OCI-LY1 (cell line): ENCODE results near the gene HDAC2.

Experiments
- H2AFZ ChIP-seq: fragments of 200-600 bp; sonication (generic), shearing (Covaris generic); 2 replicates; pipeline ENCODE4 v1.6.0; 2014; ENCODE audit warnings: antibody characterized with exemption, mild to moderate bottlenecking, low read length
- H3F3A ChIP-seq: fragments of 200-600 bp; sonication (generic), shearing (Covaris generic); 2 replicates; pipeline ENCODE4 v1.6.0; 2014; ENCODE audit warnings: mild to moderate bottlenecking, antibody characterized with exemption, low read length, moderate library complexity; ENCODE audit not compliant: insufficient read depth
- H3K27ac ChIP-seq: fragments of 200-600 bp; sonication (generic); 2 replicates; pipeline ENCODE4 v1.5.1; 2014; ENCODE audit warnings: low read length, mixed run types, mild to moderate bottlenecking, low read depth; ENCODE audit not compliant: poor library complexity, severe bottlenecking
- H3K27me3 ChIP-seq: fragments of 200-600 bp; sonication (generic); 2 replicates; pipeline ENCODE4 v1.6.0; 2014; ENCODE audit warnings: antibody characterized with exemption, mild to moderate bottlenecking, low read length, moderate library complexity; ENCODE audit not compliant: insufficient read depth
- H3K36me3 ChIP-seq: fragments of 200-600 bp; sonication (generic); 2 replicates; pipeline ENCODE4 v1.6.1; 2014; ENCODE audit warnings: mild to moderate bottlenecking, antibody characterized with exemption, low read length, moderate library complexity, mixed read lengths; ENCODE audit not compliant: insufficient read depth
- H3K4me1 ChIP-seq: fragments of 200-600 bp; sonication (generic); 2 replicates; pipeline ENCODE4 v1.5.1; 2014; ENCODE audit warnings: mild to moderate bottlenecking, low read length, moderate library complexity; ENCODE audit not compliant: insufficient read depth, severe bottlenecking
- H3K4me2 ChIP-seq: fragments of 200-600 bp; sonication (generic), shearing (Covaris generic); 2 replicates; pipeline ENCODE4 v1.6.1; 2014; ENCODE audit warnings: low read length
- H3K4me3 ChIP-seq: fragments of 200-600 bp; sonication (generic); 2 replicates; pipeline ENCODE4 v1.5.1; 2014; ENCODE audit warnings: low read length, low read depth, mild to moderate bottlenecking, mixed read lengths; ENCODE audit not compliant: poor library complexity, severe bottlenecking
- H3K79me2 ChIP-seq: fragments of 200-600 bp; shearing (Covaris generic); 2 replicates; pipeline ENCODE4 v1.6.1; 2016; ENCODE audit warnings: mixed run types, low read length, mixed read lengths; ENCODE audit not compliant: insufficient read depth
- H3K9ac ChIP-seq: fragments of 200-600 bp; sonication (generic), shearing (Covaris generic); 2 replicates; pipeline ENCODE4 v1.6.1; 2014; ENCODE audit warnings: mild to moderate bottlenecking, low read length, mixed read lengths
- H3K9me2 ChIP-seq: fragments of 200-600 bp; sonication (generic), shearing (Covaris generic); 2 replicates; pipeline ENCODE4 v1.6.1; 2014; ENCODE audit warnings: low read depth, mild to moderate bottlenecking, low read length, mixed read lengths
- H3K9me3 ChIP-seq: fragments of 200-600 bp; shearing (Covaris generic); 2 replicates; pipeline ENCODE4 v1.6.1; 2014; ENCODE audit warnings: low read length, mixed read lengths
- H4K20me1 ChIP-seq: fragments of 200-600 bp; sonication (generic), shearing (Covaris generic); 2 replicates; pipeline ENCODE4 v1.6.0; 2016; ENCODE audit warnings: mild to moderate bottlenecking, low read length; ENCODE audit not compliant: insufficient read depth
- CTCF ChIP-seq: fragments of 200-600 bp; sonication (generic), shearing (Covaris generic); IDR thresholded peaks from 2 replicates; pipeline ENCODE4 v1.5.1; 2017; ENCODE audit warnings: mild to moderate bottlenecking, antibody characterized with exemption, low read length, moderate library complexity, mixed read lengths
- EZH2 ChIP-seq: fragments of 200-600 bp; sonication (generic), shearing (Covaris generic); IDR thresholded peaks from 2 replicates; pipeline ENCODE4 v1.8.0; 2017; ENCODE audit warnings: borderline replicate concordance, mixed run types, mild to moderate bottlenecking, antibody characterized with exemption, low read length, moderate library complexity, mixed read lengths

Gene HDAC2

DNA sequence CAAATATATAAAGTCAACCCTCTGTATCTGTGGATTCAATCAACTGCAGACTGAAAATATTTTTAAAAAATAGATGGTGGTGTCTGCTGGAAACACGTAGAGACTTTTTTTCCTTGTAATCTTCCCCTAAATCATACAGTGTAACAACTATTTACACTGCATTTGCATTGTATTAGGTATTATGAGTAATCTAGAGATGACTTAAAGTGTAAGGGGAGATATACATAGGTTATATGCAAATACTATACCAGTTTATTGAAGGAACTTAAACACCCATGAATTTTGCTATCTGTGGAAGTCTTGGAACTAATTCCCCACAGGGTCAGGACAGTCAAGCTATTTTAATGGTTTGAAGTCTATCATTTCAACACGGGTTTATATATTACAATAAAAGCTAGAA lies 10.2 kb downstream of the HDAC2 start:
- H3K9me3 ChIP-seq = 0 out of 2 replicates have a peak, but pooled peaks cover 3% of the 10 kb centered on the region
- H4K20me1 ChIP-seq = no peaks in the 10 kb centered on the region
- H3K27ac ChIP-seq = no peak overlapping the region
- peaks cover 76% of the 10 kb centered on the region for H3K79me2 ChIP-seq
- peaks cover 35% of the 10 kb centered on the region for H3K36me3 ChIP-seq
- H3K9me2 ChIP-seq = no peaks in the 10 kb centered on the region
- H3F3A ChIP-seq = no peaks in the 10 kb centered on the region
- no peaks in the 10 kb centered on the region for H3K27me3 ChIP-seq
- no peak overlapping the region for H3K9ac ChIP-seq
- no peak overlapping the region for H2AFZ ChIP-seq
- no peak overlapping the region for H3K4me3 ChIP-seq
- H3K4me1 ChIP-seq = no peaks in the 10 kb centered on the region
- H3K4me2 ChIP-seq = no peak overlapping the region
- TF ChIP-seq CTCF (no peak), EZH2 (no peak)

GRCh38 chr6:113959235-113959634 lies 11.7 kb downstream of the HDAC2 start:
- Histone ChIP-seq H3F3A (no peaks in the 10 kb centered on the region), H3K27ac (no peak overlapping the region), H3K9me2 (no peaks in the 10 kb centered on the region), H4K20me1 (no peaks in the 10 kb centered on the region), H3K4me3 (no peak overlapping the region), H3K4me1 (no peaks in the 10 kb centered on the region), H3K36me3 (peaks cover 50% of the 10 kb centered on the region), H3K4me2 (no peak overlapping the region), H3K9ac (no peak overlapping the region), H3K9me3 (0 out of 2 replicates have a peak, but pooled peaks cover 3% of the 10 kb centered on the region), H2AFZ (no peak overlapping the region), H3K79me2 (peaks cover 60% of the 10 kb centered on the region), H3K27me3 (no peaks in the 10 kb centered on the region)
- TF ChIP-seq CTCF (no peak), EZH2 (no peak)

DNA sequence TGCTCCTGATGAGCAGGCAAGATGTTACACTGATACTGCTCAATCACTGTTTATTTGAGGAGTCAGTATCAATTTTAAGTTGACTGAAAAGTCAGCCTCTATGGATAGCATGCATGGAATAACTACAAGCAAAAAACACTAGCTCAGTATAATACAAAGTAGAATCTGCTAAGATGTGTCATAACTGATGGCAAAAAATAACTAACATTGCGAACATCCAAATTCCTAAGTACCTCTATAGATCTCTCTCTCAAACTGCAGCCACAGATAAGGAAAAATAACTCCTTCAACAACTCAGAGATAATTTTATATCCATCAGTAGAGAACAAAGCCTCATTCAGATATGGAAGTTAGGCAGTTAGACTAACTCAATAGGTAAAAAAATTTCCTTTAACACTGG lies 16.3 kb downstream of the HDAC2 start:
- H3K9me3 ChIP-seq = no peaks in the 10 kb centered on the region
- H3K36me3 ChIP-seq = peaks cover 91% of the 10 kb centered on the region
- H2AFZ ChIP-seq = no peak overlapping the region
- no peaks in the 10 kb centered on the region for H3K9me2 ChIP-seq
- H4K20me1 ChIP-seq = no peaks in the 10 kb centered on the region
- H3K4me3 ChIP-seq = no peak overlapping the region
- peaks cover 14% of the 10 kb centered on the region for H3K79me2 ChIP-seq
- no peaks in the 10 kb centered on the region for H3F3A ChIP-seq
- no peaks in the 10 kb centered on the region for H3K4me1 ChIP-seq
- no peak overlapping the region for H3K4me2 ChIP-seq
- H3K9ac ChIP-seq = no peak overlapping the region
- TF ChIP-seq EZH2 = no peak
- TF ChIP-seq CTCF = no peak
- no peaks in the 10 kb centered on the region for H3K27me3 ChIP-seq
- H3K27ac ChIP-seq = no peak overlapping the region
